ENCODE results near the gene MYBPHL.

DNA sequence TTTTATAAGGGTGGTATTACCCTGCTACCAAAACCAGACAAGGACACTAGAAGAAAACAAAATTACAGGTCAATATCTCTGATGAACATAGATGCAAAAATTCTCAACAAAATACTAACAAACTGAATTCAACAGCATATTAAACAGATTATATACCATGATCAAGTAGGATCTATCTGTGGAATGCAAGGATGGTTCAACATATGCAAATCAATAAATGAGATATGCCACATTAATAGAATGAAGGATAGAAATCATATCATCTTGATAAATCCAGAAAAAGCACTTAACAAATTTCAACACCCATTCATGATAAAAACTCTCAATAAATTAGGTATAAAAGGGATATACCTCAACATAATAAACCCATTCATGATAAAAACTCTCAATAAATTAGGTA lies 24.3 kb upstream of the MYBPHL start:
- TF ChIP-seq CTCF (IDR thresholded peaks at IDR 0.05) (no peak), POLR2A (IDR thresholded peaks at IDR 0.05) (no peak)
